ENCODE data around the gene RAB39A.
"Not testable (repeated sequence)": the region's sequence is repeated elsewhere in the genome, so short reads cannot be mapped to it uniquely, and the experiment has no call there.

RAB39A gene

DNA sequence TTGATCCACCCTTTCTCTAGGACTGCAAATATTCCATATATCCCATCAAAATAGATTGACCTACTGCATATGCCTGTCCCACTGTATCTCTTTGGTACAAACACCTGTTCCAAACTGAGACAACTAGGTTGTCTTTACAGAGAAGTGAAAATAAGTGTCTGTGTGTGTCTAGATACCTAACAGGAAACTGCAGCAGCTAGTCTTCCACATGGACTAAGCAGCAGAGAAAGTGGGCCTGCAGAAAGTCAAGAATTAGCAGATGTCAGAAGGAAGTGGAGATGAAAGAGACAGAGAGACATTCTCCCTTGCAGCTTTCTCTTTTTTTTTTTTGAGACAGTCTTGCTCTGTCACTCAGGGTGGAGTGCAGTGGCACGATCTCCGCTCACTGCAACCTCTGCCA, 3.9 kb upstream of the RAB39A start:
- H3K27me3 ChIP-seq (ENCODE audit: control insufficient read depth in 1 of 2, insufficient read depth in 2 of 2, low read length in 2 of 2): peaks cover 8 to 10% of the 10 kb centered on the region in 2 donors
- no peaks in the 10 kb centered on the region for H3K9me3 ChIP-seq (ENCODE audit: control insufficient read depth in 2 of 2, low read length in 2 of 2)
- H3K9ac ChIP-seq (ENCODE audit: low read length in 2 of 2): no peak overlapping the region

DNA sequence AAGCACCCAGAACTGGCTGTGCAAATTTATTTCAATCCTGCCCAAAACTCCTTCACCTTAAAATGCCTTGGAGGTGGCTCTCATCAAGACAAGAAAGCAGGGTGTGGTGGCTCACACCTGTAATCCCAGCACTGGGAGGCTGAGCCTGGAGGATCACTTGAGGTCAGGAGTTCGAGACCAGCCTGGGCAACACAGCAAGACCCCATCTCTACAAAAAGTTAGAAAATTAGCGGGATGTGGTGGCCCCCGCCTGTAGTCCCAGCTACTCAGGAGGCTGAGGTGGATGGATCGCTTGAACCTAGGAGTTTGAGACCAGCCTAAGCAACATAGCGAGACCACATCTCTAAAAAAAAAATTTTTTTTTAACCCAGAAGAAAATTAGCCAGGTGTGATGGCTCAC, 689 bp upstream of the RAB39A start:
- peaks cover 10% of the 10 kb centered on the region for H3K4me1 ChIP-seq (ENCODE audit: control insufficient read depth, insufficient read depth, low read length)
- H3K36me3 ChIP-seq (ENCODE audit: control insufficient read depth in 2 of 2, insufficient read depth in 2 of 2, low read length in 2 of 2): no peaks in the 10 kb centered on the region
- H3K27ac ChIP-seq (ENCODE audit: low read length): no peak overlapping the region
- H3K27me3 ChIP-seq (ENCODE audit: control insufficient read depth in 1 of 2, insufficient read depth in 2 of 2, low read length in 2 of 2): peaks cover 15 to 16% of the 10 kb centered on the region in 2 donors
- no peak overlapping the region for H3K9ac ChIP-seq (ENCODE audit: low read length in 2 of 2)
- H3K9me3 ChIP-seq (ENCODE audit: control insufficient read depth in 2 of 2, low read length in 2 of 2): no peaks in the 10 kb centered on the region
- H3K4me3 ChIP-seq (ENCODE audit: low read length in 2 of 2): no peak overlapping the region

More for the DNA sequence above, 3.9 kb upstream of the RAB39A start:
- no peak overlapping the region for H3K4me3 ChIP-seq (ENCODE audit: low read length in 2 of 2)
- no peak overlapping the region for H3K27ac ChIP-seq (ENCODE audit: low read length)
- peaks cover 9% of the 10 kb centered on the region for H3K4me1 ChIP-seq (ENCODE audit: control insufficient read depth, insufficient read depth, low read length)
- H3K36me3 ChIP-seq (ENCODE audit: control insufficient read depth in 2 of 2, insufficient read depth in 2 of 2, low read length in 2 of 2): no peaks in the 10 kb centered on the region

DNA sequence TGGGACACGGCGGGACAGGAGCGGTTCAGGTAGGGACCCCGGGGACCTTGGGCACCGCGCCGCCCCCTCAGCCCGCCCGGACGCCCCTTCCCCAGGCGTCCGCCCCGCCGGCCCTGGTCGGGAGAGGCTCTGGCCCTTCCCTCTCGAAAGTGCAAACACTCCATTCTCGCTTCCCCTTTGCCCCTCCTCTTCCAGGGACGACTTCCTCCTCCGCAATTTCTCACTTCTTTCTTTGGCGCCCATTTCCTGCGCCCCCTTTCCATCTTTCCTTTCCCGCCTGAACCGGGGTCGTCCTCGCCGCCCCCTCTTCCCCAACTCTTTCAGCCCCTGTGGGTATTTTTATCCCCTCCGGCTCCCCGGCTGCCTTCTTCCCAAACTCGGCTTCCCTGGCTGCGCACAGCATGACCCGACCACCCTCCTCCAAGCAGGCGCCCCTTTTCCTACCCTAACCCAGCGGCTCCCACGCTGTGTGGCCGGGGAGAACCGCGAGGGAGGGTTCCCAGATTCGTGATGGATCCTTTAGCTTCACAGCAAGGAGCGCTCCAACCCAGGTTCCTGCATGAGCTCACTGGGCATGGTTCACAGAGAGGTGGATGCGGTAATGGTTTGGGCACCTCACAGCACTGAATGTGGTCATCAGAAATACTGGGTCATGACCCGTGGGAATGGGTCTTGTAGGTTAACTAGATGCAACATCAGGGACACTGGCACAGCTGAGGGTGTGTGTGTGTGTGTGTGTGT, 689 bp downstream of the RAB39A start:
- Histone ChIP-seq H3K27ac (ENCODE audit: low read length) (no peak overlapping the region), H3K9ac (ENCODE audit: low read length in 2 of 2) (no peak overlapping the region), H3K4me3 (ENCODE audit: low read length in 2 of 2) (peak overlapping the region; percentile 25 to 59)

DNA sequence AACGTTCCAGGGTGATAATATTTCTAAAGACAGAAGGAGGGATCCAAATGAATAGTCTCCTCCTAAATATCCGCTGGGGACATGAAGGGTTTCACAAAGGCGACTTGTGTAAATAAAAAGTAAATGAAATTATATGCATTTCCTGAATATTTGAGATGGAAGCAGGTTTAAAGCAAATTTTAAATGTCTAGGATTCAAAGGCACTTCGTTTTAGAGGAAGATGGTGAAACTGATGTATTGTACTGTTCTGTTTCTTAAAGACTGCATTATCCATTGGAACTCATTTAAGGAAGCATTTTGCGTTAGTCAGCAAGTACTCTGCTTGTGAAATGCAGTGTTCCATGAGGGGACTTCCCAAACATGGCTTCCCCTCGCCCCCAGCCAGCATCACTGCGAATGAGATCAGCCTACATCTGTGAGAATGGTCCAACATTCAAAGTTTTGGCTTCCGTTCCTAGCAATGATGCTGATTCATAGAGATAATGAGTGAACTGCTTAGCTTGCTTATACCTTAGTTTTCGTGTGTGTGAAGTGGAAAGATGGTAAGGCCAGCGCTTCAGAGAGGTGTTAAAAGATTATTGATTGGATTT, 1.5 kb downstream of the RAB39A start:
- H3K9me3 ChIP-seq (ENCODE audit: control insufficient read depth in 2 of 2, low read length in 2 of 2): no peaks in the 10 kb centered on the region
- no peak overlapping the region for H3K9ac ChIP-seq (ENCODE audit: low read length in 2 of 2)
- H3K27ac ChIP-seq (ENCODE audit: low read length): no peak overlapping the region
- H3K4me1 ChIP-seq (ENCODE audit: control insufficient read depth, insufficient read depth, low read length): peaks cover 10% of the 10 kb centered on the region
- no peaks in the 10 kb centered on the region for H3K36me3 ChIP-seq (ENCODE audit: control insufficient read depth in 2 of 2, insufficient read depth in 2 of 2, low read length in 2 of 2)
- H3K27me3 ChIP-seq (ENCODE audit: control insufficient read depth in 1 of 2, insufficient read depth in 2 of 2, low read length in 2 of 2): peaks cover 15 to 16% of the 10 kb centered on the region in 2 donors
- peak overlapping the region in 1 of 2 donors; percentile 59 for H3K4me3 ChIP-seq (ENCODE audit: low read length in 2 of 2)

More for the DNA sequence above, 689 bp downstream of the RAB39A start:
- no peaks in the 10 kb centered on the region for H3K36me3 ChIP-seq (ENCODE audit: control insufficient read depth in 2 of 2, insufficient read depth in 2 of 2, low read length in 2 of 2)
- H3K9me3 ChIP-seq (ENCODE audit: control insufficient read depth in 2 of 2, low read length in 2 of 2): no peaks in the 10 kb centered on the region
- H3K27me3 ChIP-seq (ENCODE audit: control insufficient read depth in 1 of 2, insufficient read depth in 2 of 2, low read length in 2 of 2): peaks cover 15 to 16% of the 10 kb centered on the region in 2 donors
- H3K4me1 ChIP-seq (ENCODE audit: control insufficient read depth, insufficient read depth, low read length): peaks cover 10% of the 10 kb centered on the region

DNA sequence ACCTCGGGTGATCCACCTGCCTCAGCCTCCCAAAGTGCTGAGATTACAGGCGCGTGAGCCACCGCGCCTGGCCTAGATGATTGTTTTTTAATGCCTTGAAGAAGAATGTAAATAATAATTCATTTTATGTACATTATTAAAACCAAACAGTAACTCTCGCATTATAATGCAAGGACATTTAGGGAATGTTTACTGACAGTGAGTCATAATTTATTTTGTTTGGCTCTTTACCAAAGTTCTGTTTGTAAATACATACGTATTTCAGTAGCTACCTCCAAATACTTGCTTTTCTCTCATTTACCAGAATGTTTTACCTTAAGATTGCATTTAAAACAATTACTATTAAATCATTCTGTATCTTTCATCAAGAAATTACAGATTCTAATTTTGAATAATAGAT, 3.0 kb downstream of the RAB39A start:
- no peak overlapping the region for H3K9ac ChIP-seq (ENCODE audit: low read length in 2 of 2)
- no peak overlapping the region for H3K4me3 ChIP-seq (ENCODE audit: low read length in 2 of 2)
- no peak overlapping the region for H3K27ac ChIP-seq (ENCODE audit: low read length)
- H3K4me1 ChIP-seq (ENCODE audit: control insufficient read depth, insufficient read depth, low read length): peaks cover 10% of the 10 kb centered on the region
- no peaks in the 10 kb centered on the region for H3K9me3 ChIP-seq (ENCODE audit: control insufficient read depth in 2 of 2, low read length in 2 of 2)
- peaks cover 15 to 16% of the 10 kb centered on the region in 2 donors for H3K27me3 ChIP-seq (ENCODE audit: control insufficient read depth in 1 of 2, insufficient read depth in 2 of 2, low read length in 2 of 2)
- no peaks in the 10 kb centered on the region for H3K36me3 ChIP-seq (ENCODE audit: control insufficient read depth in 2 of 2, insufficient read depth in 2 of 2, low read length in 2 of 2)

DNA sequence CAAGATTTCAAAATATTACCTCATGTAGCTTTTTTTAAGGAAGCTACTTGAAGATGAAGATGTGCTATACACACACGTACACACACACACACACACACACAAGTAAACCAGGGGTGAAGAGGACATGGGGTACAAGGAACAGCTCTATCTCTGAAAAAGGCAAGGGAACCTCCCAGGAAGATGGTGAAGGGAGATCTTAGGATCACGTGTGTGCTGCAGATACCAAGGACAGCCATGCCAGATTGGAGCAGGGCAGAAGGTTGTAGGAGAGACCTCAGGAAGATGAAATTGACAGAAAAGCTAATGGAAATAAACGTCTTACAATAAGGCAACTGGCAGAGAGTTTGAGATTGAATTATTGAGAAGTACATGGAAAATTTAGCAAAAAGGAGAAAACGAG, 19.7 kb downstream of the RAB39A start:
- Histone ChIP-seq H3K9ac (ENCODE audit: low read length in 2 of 2) (no peak overlapping the region), H3K36me3 (ENCODE audit: control insufficient read depth in 2 of 2, insufficient read depth in 2 of 2, low read length in 2 of 2) (no peaks in the 10 kb centered on the region), H3K4me1 (ENCODE audit: control insufficient read depth, insufficient read depth, low read length) (no peaks in the 10 kb centered on the region), H3K27ac (ENCODE audit: low read length) (no peak overlapping the region), H3K9me3 (ENCODE audit: control insufficient read depth in 2 of 2, low read length in 2 of 2) (no peaks in the 10 kb centered on the region), H3K4me3 (ENCODE audit: low read length in 2 of 2) (no peak overlapping the region), H3K27me3 (ENCODE audit: control insufficient read depth in 1 of 2, insufficient read depth in 2 of 2, low read length in 2 of 2) (no peaks in the 10 kb centered on the region)

DNA sequence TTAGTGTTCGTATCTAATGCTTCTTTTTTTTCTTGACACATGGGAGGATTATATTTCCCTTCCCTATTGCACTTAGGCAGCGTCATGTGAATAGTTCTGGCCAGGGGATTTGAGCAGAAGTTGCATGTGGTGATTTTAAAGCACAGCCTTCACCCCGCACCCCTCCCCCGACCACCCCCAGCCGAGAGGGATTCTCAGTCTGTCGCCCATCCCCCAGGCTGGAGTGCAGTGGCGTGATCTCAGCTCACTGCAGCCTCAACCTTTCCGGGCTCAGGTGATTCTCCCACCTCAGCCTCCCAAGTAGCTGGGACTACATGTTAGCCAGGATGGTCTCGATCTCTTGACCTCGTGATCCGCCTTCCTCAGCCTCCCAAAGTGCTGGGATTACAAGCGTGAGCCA, 20.1 kb downstream of the RAB39A start:
- not testable (repeated sequence) for H3K27ac ChIP-seq (ENCODE audit: low read length); H3K27me3 ChIP-seq (ENCODE audit: control insufficient read depth in 1 of 2, insufficient read depth in 2 of 2, low read length in 2 of 2); H3K4me3 ChIP-seq (ENCODE audit: low read length in 2 of 2); H3K9me3 ChIP-seq (ENCODE audit: control insufficient read depth in 2 of 2, low read length in 2 of 2); H3K4me1 ChIP-seq (ENCODE audit: control insufficient read depth, insufficient read depth, low read length); H3K9ac ChIP-seq (ENCODE audit: low read length in 2 of 2); H3K36me3 ChIP-seq (ENCODE audit: control insufficient read depth in 2 of 2, insufficient read depth in 2 of 2, low read length in 2 of 2)

DNA sequence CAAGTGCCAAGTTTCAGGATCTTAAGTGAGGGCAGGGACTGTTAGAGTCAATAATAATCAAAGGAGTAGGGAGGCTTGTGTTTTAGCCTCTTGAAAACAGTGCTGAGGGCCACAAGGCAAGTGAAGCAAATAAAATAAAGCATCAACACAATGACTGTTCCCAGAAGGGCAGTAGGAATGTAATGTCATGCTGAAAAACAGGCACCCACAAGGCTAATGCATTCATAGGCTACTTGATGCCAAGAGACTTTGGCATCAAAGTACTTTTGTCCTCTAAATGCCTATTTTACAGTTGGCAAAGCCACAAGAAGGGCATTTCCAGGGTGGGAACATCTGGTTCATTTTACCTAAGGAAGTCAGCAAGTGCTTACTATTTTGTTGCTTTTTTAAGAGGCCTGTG, 22.9 kb downstream of the RAB39A start:
- H3K27ac ChIP-seq (ENCODE audit: low read length): no peak overlapping the region

DNA sequence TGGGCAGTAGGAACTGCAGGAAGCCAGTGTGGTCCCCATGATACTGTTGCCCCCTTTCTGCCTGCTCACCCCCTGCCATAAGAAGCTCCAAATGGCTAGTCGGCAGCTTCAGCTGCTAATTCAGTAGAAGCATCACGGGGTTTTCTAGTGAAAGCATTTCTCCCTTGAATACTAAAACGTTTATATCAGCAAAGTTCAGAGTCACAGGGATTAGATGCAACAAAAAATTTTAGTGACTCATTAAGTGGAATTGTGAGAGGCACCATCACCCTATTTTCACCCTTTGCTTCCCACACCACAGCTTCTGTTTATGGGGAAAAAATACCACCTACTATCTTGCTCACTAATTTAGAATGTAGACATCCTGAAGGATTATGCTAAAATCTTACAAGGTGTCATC, 25.2 kb downstream of the RAB39A start:
- H3K27me3 ChIP-seq (ENCODE audit: control insufficient read depth in 1 of 2, insufficient read depth in 2 of 2, low read length in 2 of 2): no peaks in the 10 kb centered on the region
- H3K9ac ChIP-seq (ENCODE audit: low read length in 2 of 2): no peak overlapping the region
- no peaks in the 10 kb centered on the region for H3K9me3 ChIP-seq (ENCODE audit: control insufficient read depth in 2 of 2, low read length in 2 of 2)
- no peak overlapping the region for H3K27ac ChIP-seq (ENCODE audit: low read length)
- no peaks in the 10 kb centered on the region for H3K36me3 ChIP-seq (ENCODE audit: control insufficient read depth in 2 of 2, insufficient read depth in 2 of 2, low read length in 2 of 2)
- H3K4me3 ChIP-seq (ENCODE audit: low read length in 2 of 2): no peak overlapping the region
- H3K4me1 ChIP-seq (ENCODE audit: control insufficient read depth, insufficient read depth, low read length): no peaks in the 10 kb centered on the region

More for the DNA sequence above, 22.9 kb downstream of the RAB39A start:
- Histone ChIP-seq H3K36me3 (ENCODE audit: control insufficient read depth in 2 of 2, insufficient read depth in 2 of 2, low read length in 2 of 2) (no peaks in the 10 kb centered on the region), H3K27me3 (ENCODE audit: control insufficient read depth in 1 of 2, insufficient read depth in 2 of 2, low read length in 2 of 2) (no peaks in the 10 kb centered on the region), H3K9ac (ENCODE audit: low read length in 2 of 2) (no peak overlapping the region), H3K4me1 (ENCODE audit: control insufficient read depth, insufficient read depth, low read length) (no peaks in the 10 kb centered on the region), H3K4me3 (ENCODE audit: low read length in 2 of 2) (no peak overlapping the region), H3K9me3 (ENCODE audit: control insufficient read depth in 2 of 2, low read length in 2 of 2) (no peaks in the 10 kb centered on the region)

DNA sequence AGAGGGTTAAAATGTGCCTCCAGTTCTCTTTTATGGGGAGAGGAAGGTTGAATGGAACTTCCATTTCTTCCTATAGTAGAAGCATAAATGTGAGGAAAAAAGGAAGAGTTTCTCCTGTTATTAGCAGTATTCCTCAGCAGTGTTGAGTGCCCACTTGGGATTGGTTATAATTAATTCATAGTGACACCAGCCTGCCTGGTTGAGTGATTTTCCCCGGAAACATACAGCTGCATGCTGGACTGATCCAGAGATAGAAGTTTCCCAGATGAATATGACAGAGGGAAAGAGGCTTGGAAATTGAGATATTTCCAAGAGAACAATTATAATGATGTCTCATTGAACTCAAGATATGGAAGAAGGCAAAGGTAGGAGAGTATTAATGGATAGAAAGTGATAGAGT, 28.3 kb downstream of the RAB39A start:
- H3K36me3 ChIP-seq (ENCODE audit: control insufficient read depth in 2 of 2, insufficient read depth in 2 of 2, low read length in 2 of 2): no peaks in the 10 kb centered on the region
- no peak overlapping the region for H3K27ac ChIP-seq (ENCODE audit: low read length)
- H3K9ac ChIP-seq (ENCODE audit: low read length in 2 of 2): no peak overlapping the region

DNA sequence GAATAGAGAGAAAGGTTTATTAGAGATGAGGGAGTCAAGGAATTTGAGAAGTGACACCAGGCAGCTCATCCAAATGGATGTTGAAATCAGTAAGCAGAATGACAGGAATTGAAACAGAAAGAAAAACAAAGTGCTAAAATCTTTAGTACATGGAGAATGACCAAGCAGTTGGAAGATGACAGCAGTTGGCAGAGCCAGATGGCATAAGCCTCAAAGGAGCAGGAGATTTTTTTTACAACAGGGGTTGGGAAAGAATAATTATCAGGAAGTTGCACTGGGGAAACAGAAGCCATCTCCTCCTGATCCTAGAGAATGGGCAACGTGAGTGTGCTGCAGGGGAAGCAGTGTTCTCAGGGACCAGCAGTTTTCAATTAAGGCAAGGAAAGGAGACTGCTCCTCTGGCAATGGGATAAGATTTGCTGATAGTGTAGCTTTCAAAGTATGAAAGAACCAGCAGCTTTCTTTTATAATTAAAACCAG, 28.9 kb downstream of the RAB39A start:
- Histone ChIP-seq H3K9ac (ENCODE audit: low read length in 2 of 2) (no peak overlapping the region), H3K36me3 (ENCODE audit: control insufficient read depth in 2 of 2, insufficient read depth in 2 of 2, low read length in 2 of 2) (no peaks in the 10 kb centered on the region), H3K27me3 (ENCODE audit: control insufficient read depth in 1 of 2, insufficient read depth in 2 of 2, low read length in 2 of 2) (no peaks in the 10 kb centered on the region), H3K27ac (ENCODE audit: low read length) (no peak overlapping the region), H3K4me1 (ENCODE audit: control insufficient read depth, insufficient read depth, low read length) (no peaks in the 10 kb centered on the region), H3K4me3 (ENCODE audit: low read length in 2 of 2) (no peak overlapping the region), H3K9me3 (ENCODE audit: control insufficient read depth in 2 of 2, low read length in 2 of 2) (no peaks in the 10 kb centered on the region)

More for the DNA sequence above, 28.3 kb downstream of the RAB39A start:
- Histone ChIP-seq H3K27me3 (ENCODE audit: control insufficient read depth in 1 of 2, insufficient read depth in 2 of 2, low read length in 2 of 2) (no peaks in the 10 kb centered on the region), H3K9me3 (ENCODE audit: control insufficient read depth in 2 of 2, low read length in 2 of 2) (no peaks in the 10 kb centered on the region), H3K4me3 (ENCODE audit: low read length in 2 of 2) (no peak overlapping the region), H3K4me1 (ENCODE audit: control insufficient read depth, insufficient read depth, low read length) (no peaks in the 10 kb centered on the region)
